Stimulated activated CD8-positive, alpha-beta memory T cell treated with anti-CD3 and anti-CD28 coated beads, Interleukin-7, amount 100 ng/mL, for 1 hour (primary cell): Measurements from ENCODE around the gene INHBB.
"Not testable (repeated sequence)": the region's sequence is repeated elsewhere in the genome, so short reads cannot be mapped to it uniquely, and the experiment has no call there.

ENCODE experiments used
- DNase-seq, 2 donors: peaks; one replicate each; pipeline ENCODE4 v3.0.0-alpha.2; 2020; ENCODE audit warnings: low read depth in 2 of 2

INHBB gene

GRCh38 chr2:120316071-120316470 is 29.9 kb upstream of the INHBB start:
- DNase-seq = no peak

GRCh38 chr2:120316528-120317179 is 29.3 kb upstream of the INHBB start:
- no peak for DNase-seq

- no peak for DNase-seq
Measured at GRCh38 chr2:120317180-120317533, 28.8 kb upstream of the INHBB start.

GRCh38 chr2:120317916-120318315 is 28.0 kb upstream of the INHBB start:
- DNase-seq = no peak

GRCh38 chr2:120318626-120319025 is 27.3 kb upstream of the INHBB start:
- DNase-seq = no peak

GRCh38 chr2:120319123-120319522 is 26.8 kb upstream of the INHBB start:
- no peak for DNase-seq

- no peak for DNase-seq
Measured at GRCh38 chr2:120319686-120320317, 26.1 kb upstream of the INHBB start.

GRCh38 chr2:120320318-120320851 is 25.6 kb upstream of the INHBB start:
- no peak for DNase-seq

GRCh38 chr2:120320887-120321556 is 24.9 kb upstream of the INHBB start:
- DNase-seq = not testable (repeated sequence)

GRCh38 chr2:120321721-120322284 is 24.1 kb upstream of the INHBB start:
- no peak for DNase-seq

GRCh38 chr2:120322329-120322728 is 23.6 kb upstream of the INHBB start:
- no peak for DNase-seq

GRCh38 chr2:120323214-120323613 is 22.7 kb upstream of the INHBB start:
- DNase-seq = no peak

GRCh38 chr2:120323807-120324399 is 22.0 kb upstream of the INHBB start:
- DNase-seq = no peak

GRCh38 chr2:120324933-120325332 is 21.0 kb upstream of the INHBB start:
- DNase-seq = no peak

- no peak for DNase-seq
Measured at GRCh38 chr2:120326066-120326465, 19.9 kb upstream of the INHBB start.

GRCh38 chr2:120330946-120331822 is 14.8 kb upstream of the INHBB start:
- no peak for DNase-seq

- no peak for DNase-seq
Measured at GRCh38 chr2:120331903-120332302, 14.0 kb upstream of the INHBB start.

GRCh38 chr2:120332384-120332783 is 13.6 kb upstream of the INHBB start:
- no peak for DNase-seq

- DNase-seq = no peak
Measured at GRCh38 chr2:120334068-120334467, 11.9 kb upstream of the INHBB start.

GRCh38 chr2:120336749-120337148 is 9.2 kb upstream of the INHBB start:
- no peak for DNase-seq

GRCh38 chr2:120338015-120338414 is 7.9 kb upstream of the INHBB start:
- DNase-seq = no peak
